HepG2 (cell line): Measurements from ENCODE around the gene TMEM145. TPM values are rescaled to one million over a fixed set of nuclear protein-coding genes. Genes with fewer than 3 reads are reported as not detected.

Source experiments
- AGO1 ChIP-seq: fragments of 200-400 bp; formaldehyde crosslinking; IDR thresholded peaks from 2 replicates; pipeline ENCODE4 v1.6.1; 2017; ENCODE audit warnings: mild to moderate bottlenecking, low read depth, low read length, moderate library complexity; ENCODE audit not compliant: poor library complexity, severe bottlenecking
- AKAP8 ChIP-seq: sonication (generic); formaldehyde crosslinking; IDR thresholded peaks from 2 replicates; pipeline ENCODE4 v1.5.1; 2020; ENCODE audit warnings: mild to moderate bottlenecking, missing genetic modification reagents
- CBFB ChIP-seq: sonication (generic); formaldehyde crosslinking; IDR thresholded peaks from 2 replicates; pipeline ENCODE4 v1.4.0; 2020; ENCODE audit warnings: missing genetic modification reagents
- CBX2 ChIP-seq, 2 experiments: fragments of 200-600 bp in 1 of 2; sonication (generic); formaldehyde crosslinking in 1 of 2; IDR thresholded peaks; 2 replicates each; pipeline versions ENCODE4 v1.7.0 to v1.8.1; 2018 to 2022; ENCODE audit warnings: low read depth in 2 of 2, low read length in 1 of 2, mild to moderate bottlenecking in 1 of 2, missing genetic modification reagents in 1 of 2
- FOXO1 ChIP-seq: sonication (generic); formaldehyde crosslinking; IDR thresholded peaks from 2 replicates; pipeline ENCODE4 v1.4.0; 2020; ENCODE audit warnings: missing genetic modification reagents
- HNRNPLL ChIP-seq: fragments of 200-400 bp; formaldehyde crosslinking; IDR thresholded peaks from 2 replicates; pipeline ENCODE4 v1.6.1; 2017; ENCODE audit warnings: mild to moderate bottlenecking, low read depth, low read length; ENCODE audit not compliant: poor library complexity, severe bottlenecking
- KLF15 ChIP-seq: sonication (generic); formaldehyde crosslinking; IDR thresholded peaks from 2 replicates; pipeline ENCODE4 v1.8.1; 2023; ENCODE audit warnings: borderline replicate concordance, mild to moderate bottlenecking, inconsistent platforms, missing genetic modification reagents, mixed read lengths
- PAX8 ChIP-seq: sonication (generic); formaldehyde crosslinking; IDR thresholded peaks from 2 replicates; pipeline ENCODE4 v1.8.0; 2022; ENCODE audit warnings: mild to moderate bottlenecking, missing genetic modification reagents, borderline replicate concordance
- SPEN ChIP-seq: sonication (generic); formaldehyde crosslinking; IDR thresholded peaks from 2 replicates; pipeline ENCODE4 v1.5.1; 2020; ENCODE audit warnings: low read depth, mild to moderate bottlenecking, missing genetic modification reagents
- ZFAT ChIP-seq: sonication (generic); formaldehyde crosslinking; conservative IDR thresholded peaks from 2 replicates; pipeline ENCODE4 v1.8.1; 2023; ENCODE audit warnings: missing genetic modification reagents, inconsistent platforms
- ZFP91 ChIP-seq: sonication (generic); formaldehyde crosslinking; IDR thresholded peaks from 2 replicates; pipeline ENCODE4 v1.9.0; 2022; ENCODE audit warnings: missing genetic modification reagents, mild to moderate bottlenecking, borderline replicate concordance
- ZIK1 ChIP-seq: sonication (generic); formaldehyde crosslinking; IDR thresholded peaks from 2 replicates; pipeline ENCODE4 v1.5.0; 2020; ENCODE audit warnings: mild to moderate bottlenecking, low read depth, missing genetic modification reagents, borderline replicate concordance
- ZNF121 ChIP-seq: sonication (generic); formaldehyde crosslinking; IDR thresholded peaks from 2 replicates; pipeline ENCODE4 v1.5.0; 2020; ENCODE audit warnings: mild to moderate bottlenecking, missing genetic modification reagents
- ZNF331 ChIP-seq: sonication (generic); formaldehyde crosslinking; IDR thresholded peaks from 2 replicates; pipeline ENCODE4 v1.4.0; 2020; ENCODE audit warnings: missing genetic modification reagents
- ZNF337 ChIP-seq: sonication (generic); formaldehyde crosslinking; IDR thresholded peaks from 2 replicates; pipeline ENCODE4 v1.5.1; 2020; ENCODE audit warnings: missing genetic modification reagents, low read depth, mild to moderate bottlenecking, borderline replicate concordance
- ZNF460 ChIP-seq: sonication (generic); formaldehyde crosslinking; IDR thresholded peaks from 2 replicates; pipeline ENCODE4 v1.5.1; 2020; ENCODE audit warnings: missing genetic modification reagents, mild to moderate bottlenecking, borderline replicate concordance
- ZNF619 ChIP-seq: sonication (generic); formaldehyde crosslinking; IDR thresholded peaks from 2 replicates; pipeline ENCODE4 v1.4.0; 2020; ENCODE audit warnings: mild to moderate bottlenecking, missing genetic modification reagents
- polyA plus RNA-seq, 8 experiments: library from polyadenylated mRNA; depleted of rRNA in 3 of 8; stranded (reverse) in 7 of 8; unstranded in 1 of 8; fragments of >200 nt; fragmentation: Illumina TruSeq in 4 of 8; extraction: Trizol in 4 of 8; gene quantifications; 2 replicates each; pipeline versions ENCODE4 v1.2.1 to v1.2.3, GENCODE V29; 2011 to 2016; ENCODE audit warnings: low read depth in 4 of 8, missing spikeins in 1 of 8, mixed read lengths in 1 of 8; ENCODE audit not compliant: insufficient read depth in 1 of 8
- total RNA-seq, 5 experiments: library from RNA; depleted of rRNA; stranded (reverse); fragments of >200 nt; fragmentation: Illumina TruSeq; extraction: Trizol; gene quantifications; 2 replicates each; pipeline ENCODE4 v1.2.3, GENCODE V29; 2016; ENCODE audit warnings: low read depth in 1 of 5
- TF ChIP-seq, protein P1 (sequence below): sonication (generic); formaldehyde crosslinking; IDR thresholded peaks from 2 replicates; pipeline ENCODE4 v1.5.1; 2020; ENCODE audit warnings: mild to moderate bottlenecking, missing genetic modification reagents, moderate library complexity
- TF ChIP-seq, protein P2 (sequence below): sonication (generic); formaldehyde crosslinking; IDR thresholded peaks from 2 replicates; pipeline ENCODE4 v1.4.0; 2020; ENCODE audit warnings: mild to moderate bottlenecking, missing genetic modification reagents
- TF ChIP-seq, protein P3 (sequence below): sonication (generic); formaldehyde crosslinking; IDR thresholded peaks from 2 replicates; pipeline ENCODE4 v1.5.0; 2020; ENCODE audit warnings: missing genetic modification reagents
- TF ChIP-seq, protein P4 (sequence below): sonication (generic); formaldehyde crosslinking; IDR thresholded peaks from 2 replicates; pipeline ENCODE4 v1.5.0; 2020; ENCODE audit warnings: mild to moderate bottlenecking, low read depth, missing genetic modification reagents, borderline replicate concordance
- TF ChIP-seq, protein P5 (sequence below): sonication (generic); formaldehyde crosslinking; IDR thresholded peaks from 2 replicates; pipeline ENCODE4 v1.4.0; 2020; ENCODE audit warnings: missing genetic modification reagents

TMEM145 gene
- total and polyA plus RNA-seq, 2 of the 13 experiments (the other 11 are each of a cell fraction or from before 2014, with no cell fraction given), result 0.07 to 5.1 TPM

DNA sequence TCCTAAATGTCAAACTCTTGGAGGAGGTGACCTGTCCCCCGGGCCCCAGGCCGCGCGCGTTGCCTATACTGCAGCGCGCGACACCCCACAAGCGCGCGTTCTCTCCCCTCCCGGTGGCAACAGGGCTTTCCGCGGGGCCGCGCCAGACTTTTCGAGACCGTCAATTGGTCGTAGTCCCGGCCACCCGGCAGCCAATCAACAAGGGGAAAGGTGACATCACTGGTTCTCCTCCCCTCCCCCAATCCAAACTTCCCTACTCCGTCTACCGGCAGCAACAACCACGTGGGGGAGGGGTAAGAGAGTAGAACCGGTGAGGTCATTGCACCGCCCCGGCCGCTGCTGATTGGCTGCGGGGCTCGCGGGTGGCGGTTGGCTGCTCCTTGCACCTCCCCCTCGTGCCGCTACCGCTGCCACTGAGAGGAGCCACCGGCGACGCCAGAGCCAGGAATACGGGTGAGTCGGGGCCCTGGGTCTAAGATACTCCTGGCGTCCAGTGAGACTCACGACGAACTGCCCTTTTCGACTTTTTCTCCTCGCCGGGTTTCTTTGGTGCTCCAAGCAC lies 44.9 kb upstream of the TMEM145 start (continued):
- TF ChIP-seq AGO1 (no peak), ZIK1 (no peak), ZNF337 (CRISPR knock-in tag) (0 out of 2 replicates have a peak, but pooled peaks have one; percentile 24), ZNF331 (0 out of 2 replicates have a peak, but pooled peaks have one; percentile 8), PAX8 (CRISPR knock-in tag) (no peak), ZNF460 (CRISPR knock-in tag) (no peak), ZFP91 (CRISPR knock-in tag) (peak; percentile 89; the same call in 1 of the 2 replicates), SPEN (peak; percentile 64; the same call in 1 of the 2 replicates), ZNF619 (no peak), ZNF121 (CRISPR knock-in tag) (no peak), KLF15 (CRISPR knock-in tag) (peak; percentile 54; the same call in 1 of the 2 replicates), HNRNPLL (peak; percentile 22), AKAP8 (no peak; the same call in 1 of the 2 replicates), CBX2 (IDR thresholded peaks at IDR 0.05; ENCODE audit: low read depth, low read length) (no peak), CBX2 (CRISPR knock-in tag; IDR thresholded peaks at IDR 0.05; ENCODE audit: low read depth) (no peak), CBFB (CRISPR knock-in tag) (no peak; the same call in 1 of the 2 replicates), ZFAT (CRISPR knock-in tag) (no peak), FOXO1 (peak; percentile 8; the same call in 1 of the 2 replicates)
- TF ChIP-seq, protein P1, sequence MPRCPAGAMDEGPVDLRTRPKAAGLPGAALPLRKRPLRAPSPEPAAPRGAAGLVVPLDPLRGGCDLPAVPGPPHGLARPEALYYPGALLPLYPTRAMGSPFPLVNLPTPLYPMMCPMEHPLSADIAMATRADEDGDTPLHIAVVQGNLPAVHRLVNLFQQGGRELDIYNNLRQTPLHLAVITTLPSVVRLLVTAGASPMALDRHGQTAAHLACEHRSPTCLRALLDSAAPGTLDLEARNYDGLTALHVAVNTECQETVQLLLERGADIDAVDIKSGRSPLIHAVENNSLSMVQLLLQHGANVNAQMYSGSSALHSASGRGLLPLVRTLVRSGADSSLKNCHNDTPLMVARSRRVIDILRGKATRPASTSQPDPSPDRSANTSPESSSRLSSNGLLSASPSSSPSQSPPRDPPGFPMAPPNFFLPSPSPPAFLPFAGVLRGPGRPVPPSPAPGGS (CRISPR knock-in tag), result no peak
- TF ChIP-seq, protein P2, sequence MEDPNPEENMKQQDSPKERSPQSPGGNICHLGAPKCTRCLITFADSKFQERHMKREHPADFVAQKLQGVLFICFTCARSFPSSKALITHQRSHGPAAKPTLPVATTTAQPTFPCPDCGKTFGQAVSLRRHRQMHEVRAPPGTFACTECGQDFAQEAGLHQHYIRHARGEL, result no peak
- TF ChIP-seq, protein P3, sequence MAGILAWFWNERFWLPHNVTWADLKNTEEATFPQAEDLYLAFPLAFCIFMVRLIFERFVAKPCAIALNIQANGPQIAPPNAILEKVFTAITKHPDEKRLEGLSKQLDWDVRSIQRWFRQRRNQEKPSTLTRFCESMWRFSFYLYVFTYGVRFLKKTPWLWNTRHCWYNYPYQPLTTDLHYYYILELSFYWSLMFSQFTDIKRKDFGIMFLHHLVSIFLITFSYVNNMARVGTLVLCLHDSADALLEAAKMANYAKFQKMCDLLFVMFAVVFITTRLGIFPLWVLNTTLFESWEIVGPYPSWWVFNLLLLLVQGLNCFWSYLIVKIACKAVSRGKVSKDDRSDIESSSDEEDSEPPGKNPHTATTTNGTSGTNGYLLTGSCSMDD, result no peak
- TF ChIP-seq, protein P4, sequence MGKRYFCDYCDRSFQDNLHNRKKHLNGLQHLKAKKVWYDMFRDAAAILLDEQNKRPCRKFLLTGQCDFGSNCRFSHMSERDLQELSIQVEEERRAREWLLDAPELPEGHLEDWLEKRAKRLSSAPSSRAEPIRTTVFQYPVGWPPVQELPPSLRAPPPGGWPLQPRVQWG (CRISPR knock-in tag), result no peak
- TF ChIP-seq, protein P5, sequence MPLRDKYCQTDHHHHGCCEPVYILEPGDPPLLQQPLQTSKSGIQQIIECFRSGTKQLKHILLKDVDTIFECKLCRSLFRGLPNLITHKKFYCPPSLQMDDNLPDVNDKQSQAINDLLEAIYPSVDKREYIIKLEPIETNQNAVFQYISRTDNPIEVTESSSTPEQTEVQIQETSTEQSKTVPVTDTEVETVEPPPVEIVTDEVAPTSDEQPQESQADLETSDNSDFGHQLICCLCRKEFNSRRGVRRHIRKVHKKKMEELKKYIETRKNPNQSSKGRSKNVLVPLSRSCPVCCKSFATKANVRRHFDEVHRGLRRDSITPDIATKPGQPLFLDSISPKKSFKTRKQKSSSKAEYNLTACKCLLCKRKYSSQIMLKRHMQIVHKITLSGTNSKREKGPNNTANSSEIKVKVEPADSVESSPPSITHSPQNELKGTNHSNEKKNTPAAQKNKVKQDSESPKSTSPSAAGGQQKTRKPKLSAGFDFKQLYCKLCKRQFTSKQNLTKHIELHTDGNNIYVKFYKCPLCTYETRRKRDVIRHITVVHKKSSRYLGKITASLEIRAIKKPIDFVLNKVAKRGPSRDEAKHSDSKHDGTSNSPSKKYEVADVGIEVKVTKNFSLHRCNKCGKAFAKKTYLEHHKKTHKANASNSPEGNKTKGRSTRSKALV (CRISPR knock-in tag), result 0 out of 2 replicates have a peak, but pooled peaks have one; percentile 44
